Ascending aorta (tissue), 2 donors: ENCODE results near the gene RAI14. TPM values are rescaled to one million over a fixed set of nuclear protein-coding genes. Genes with fewer than 3 reads are reported as not detected.

Source experiments
- DNase-seq, 2 donors: peaks; one replicate each; pipeline ENCODE4 v3.0.0-alpha.2; 2019; ENCODE audit warnings: low spot score in 2 of 2
- H3K27ac ChIP-seq, 2 donors: fragments of 200-600 bp; sonication (generic); one replicate each; pipeline ENCODE4 v1.5.1; 2016 to 2017; ENCODE audit warnings: mild to moderate bottlenecking in 1 of 2
- H3K27me3 ChIP-seq: fragments of 200-600 bp; sonication (generic); one replicate; pipeline ENCODE4 v1.5.1; 2017
- H3K36me3 ChIP-seq, 2 donors: fragments of 200-600 bp; sonication (generic); one replicate each; pipeline ENCODE4 v1.5.1; 2016
- H3K4me1 ChIP-seq, 2 donors: fragments of 200-600 bp; sonication (generic); one replicate each; pipeline ENCODE4 v1.5.1; 2016 to 2017; ENCODE audit warnings: mild to moderate bottlenecking in 1 of 2
- H3K4me3 ChIP-seq, 2 donors: fragments of 200-600 bp; sonication (generic); one replicate each; pipeline ENCODE4 v1.5.1; 2016 to 2017; ENCODE audit warnings: mild to moderate bottlenecking in 1 of 2
- H3K9me3 ChIP-seq, 2 donors: fragments of 200-600 bp; sonication (generic); one replicate each; pipeline ENCODE4 v1.5.1; 2016
- intact Hi-C: fragments of 100-400 bp; cut with DNase I; formaldehyde crosslinking; loops from one replicate; pipeline ENCODE4 v1.15.1; 2023
- total RNA-seq: library from RNA; depleted of rRNA; stranded (reverse); fragments of >200 nt; gene quantifications from one replicate; pipeline ENCODE4 v1.1.0, GENCODE V29; 2016
- TF ChIP-seq, protein P1 (sequence below), 3 experiments: fragments of 200-600 bp in 2 of 3; fragments of 450-650 bp in 1 of 3; sonication (generic) in 2 of 3; IDR thresholded peaks; one replicate each; pipeline ENCODE4 v1.5.1; 2016 to 2019; ENCODE audit warnings: antibody characterized with exemption in 3 of 3, mild to moderate bottlenecking in 1 of 3, moderate library complexity in 1 of 3

Gene RAI14
- total RNA-seq, 1 donor from 2014 or later, result 134 TPM

DNA sequence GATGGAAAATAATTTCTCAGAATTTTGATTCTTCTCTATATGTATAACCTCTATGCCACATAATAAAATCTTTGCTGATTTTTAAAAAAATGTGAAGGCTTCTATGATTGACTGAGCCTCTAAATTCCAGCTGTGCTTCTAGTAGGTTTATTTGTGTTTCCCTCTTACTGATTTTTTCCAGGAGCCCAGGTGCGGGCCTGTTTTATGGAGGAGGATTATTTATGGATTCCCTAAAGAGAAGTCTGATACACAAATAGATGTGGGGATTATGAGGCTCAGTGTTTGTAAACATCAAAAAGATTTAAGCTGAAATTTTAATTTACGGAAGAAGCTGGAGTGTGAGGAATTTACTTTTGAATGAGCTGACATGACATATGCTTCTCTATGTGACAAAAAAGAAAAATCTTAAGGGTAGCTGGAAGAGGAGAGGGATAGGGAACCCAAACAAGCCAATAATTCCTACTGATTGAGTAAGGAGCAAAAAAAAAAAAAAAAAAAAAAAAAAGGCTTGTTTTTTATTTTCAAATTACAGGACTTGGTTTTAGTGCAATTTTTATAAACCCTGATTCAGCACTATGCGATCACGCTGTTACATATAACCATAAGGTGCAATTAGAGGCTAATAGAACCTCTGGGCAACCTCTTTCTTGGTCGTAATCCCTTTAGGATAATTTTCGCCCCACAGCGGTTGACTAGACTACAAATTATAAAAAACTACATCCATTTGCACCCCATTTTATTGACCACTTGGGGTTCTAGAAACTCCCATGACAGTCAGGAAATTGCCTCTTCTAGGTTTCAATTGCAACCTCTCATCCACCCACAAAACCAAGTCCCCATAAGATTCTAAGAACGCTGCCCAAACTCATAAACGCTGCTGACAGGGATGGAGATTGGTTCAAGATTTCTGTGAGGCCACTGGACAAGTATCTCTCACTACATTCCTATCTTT lies 44.4 kb upstream of the RAI14 start:
- H3K27me3 ChIP-seq, result no peaks in the 10 kb centered on the region
- no peaks in the 10 kb centered on the region for H3K9me3 ChIP-seq
- intact Hi-C loops, result loop anchor here (2.0 kb wide), 1 partner anchor 125 kb away; no protein-coding TSS in a partner anchor
- TF ChIP-seq, protein P1, sequence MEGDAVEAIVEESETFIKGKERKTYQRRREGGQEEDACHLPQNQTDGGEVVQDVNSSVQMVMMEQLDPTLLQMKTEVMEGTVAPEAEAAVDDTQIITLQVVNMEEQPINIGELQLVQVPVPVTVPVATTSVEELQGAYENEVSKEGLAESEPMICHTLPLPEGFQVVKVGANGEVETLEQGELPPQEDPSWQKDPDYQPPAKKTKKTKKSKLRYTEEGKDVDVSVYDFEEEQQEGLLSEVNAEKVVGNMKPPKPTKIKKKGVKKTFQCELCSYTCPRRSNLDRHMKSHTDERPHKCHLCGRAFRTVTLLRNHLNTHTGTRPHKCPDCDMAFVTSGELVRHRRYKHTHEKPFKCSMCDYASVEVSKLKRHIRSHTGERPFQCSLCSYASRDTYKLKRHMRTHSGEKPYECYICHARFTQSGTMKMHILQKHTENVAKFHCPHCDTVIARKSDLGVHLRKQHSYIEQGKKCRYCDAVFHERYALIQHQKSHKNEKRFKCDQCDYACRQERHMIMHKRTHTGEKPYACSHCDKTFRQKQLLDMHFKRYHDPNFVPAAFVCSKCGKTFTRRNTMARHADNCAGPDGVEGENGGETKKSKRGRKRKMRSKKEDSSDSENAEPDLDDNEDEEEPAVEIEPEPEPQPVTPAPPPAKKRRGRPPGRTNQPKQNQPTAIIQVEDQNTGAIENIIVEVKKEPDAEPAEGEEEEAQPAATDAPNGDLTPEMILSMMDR (IDR thresholded peaks at IDR 0.05), result no peak
- H3K27ac ChIP-seq, result no peak overlapping the region
- DNase-seq, result no peak
- peaks cover 3 to 18% of the 10 kb centered on the region in 2 donors for H3K4me1 ChIP-seq
- H3K36me3 ChIP-seq, result no peaks in the 10 kb centered on the region
- no peak overlapping the region for H3K4me3 ChIP-seq

DNA sequence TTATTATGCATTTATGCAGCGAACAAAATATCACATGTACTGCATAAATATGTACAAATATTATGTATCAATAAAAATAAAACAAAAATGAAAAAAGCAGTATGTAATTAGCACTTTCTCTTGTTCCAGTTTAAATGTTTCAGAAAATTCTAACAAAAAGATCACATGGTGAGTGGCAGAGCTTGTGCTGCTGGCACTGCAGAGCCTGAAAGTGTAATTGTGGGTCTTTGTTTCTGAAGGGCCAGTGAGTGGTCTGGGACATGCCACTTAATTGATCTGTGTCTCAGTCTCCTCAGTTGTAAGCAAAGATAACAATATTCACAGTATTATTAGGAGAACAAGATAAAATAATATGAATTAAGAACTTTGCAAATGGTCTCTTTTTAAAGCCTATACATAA lies 39.5 kb upstream of the RAI14 start:
- H3K4me3 ChIP-seq, result no peak overlapping the region
- H3K36me3 ChIP-seq, result no peaks in the 10 kb centered on the region
- H3K9me3 ChIP-seq, result no peaks in the 10 kb centered on the region
- H3K4me1 ChIP-seq, result no peaks in the 10 kb centered on the region
- no peaks in the 10 kb centered on the region for H3K27me3 ChIP-seq
- no peak overlapping the region for H3K27ac ChIP-seq
- TF ChIP-seq, protein P1 (IDR thresholded peaks at IDR 0.05), result no peak
- intact Hi-C loops, result no loop called here
- DNase-seq, result no peak

DNA sequence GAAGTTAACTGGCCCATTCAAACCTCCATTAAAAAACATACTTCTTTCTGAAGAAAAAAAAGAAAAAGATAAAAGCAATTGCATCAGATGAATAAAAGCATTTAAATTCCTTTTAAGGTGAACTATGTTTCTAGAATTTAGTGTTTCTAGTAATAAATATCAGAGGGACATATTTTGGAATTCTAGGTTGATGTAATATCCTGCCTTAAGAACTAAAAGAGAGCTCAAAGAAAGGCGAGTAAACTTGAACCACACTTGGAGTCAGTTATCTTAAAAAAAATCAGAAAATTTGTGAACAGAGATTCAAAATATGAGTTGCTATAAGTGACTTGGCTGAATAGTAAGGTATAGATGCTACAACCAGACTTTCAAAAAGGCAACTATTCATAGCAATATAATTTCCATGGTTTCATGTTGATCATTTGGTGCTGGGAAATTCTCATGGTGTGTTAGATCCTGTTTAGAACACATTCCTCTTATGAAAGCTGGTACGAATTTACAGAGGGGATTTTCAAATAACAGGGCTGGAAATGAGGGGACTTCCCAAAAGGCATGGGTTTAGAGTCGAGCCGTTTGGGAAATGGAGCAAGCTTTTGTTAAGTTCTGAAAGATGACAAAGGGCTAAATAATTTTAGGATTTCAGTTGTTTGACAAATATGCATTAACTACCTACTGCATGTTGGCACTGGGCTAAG lies 37.6 kb upstream of the RAI14 start:
- TF ChIP-seq, protein P1 (IDR thresholded peaks at IDR 0.05), result no peak
- intact Hi-C loops, result no loop called here
- no peak for DNase-seq
- Histone ChIP-seq H3K27ac (no peak overlapping the region), H3K4me1 (no peaks in the 10 kb centered on the region), H3K36me3 (no peaks in the 10 kb centered on the region), H3K4me3 (no peak overlapping the region), H3K9me3 (no peaks in the 10 kb centered on the region), H3K27me3 (no peaks in the 10 kb centered on the region)

DNA sequence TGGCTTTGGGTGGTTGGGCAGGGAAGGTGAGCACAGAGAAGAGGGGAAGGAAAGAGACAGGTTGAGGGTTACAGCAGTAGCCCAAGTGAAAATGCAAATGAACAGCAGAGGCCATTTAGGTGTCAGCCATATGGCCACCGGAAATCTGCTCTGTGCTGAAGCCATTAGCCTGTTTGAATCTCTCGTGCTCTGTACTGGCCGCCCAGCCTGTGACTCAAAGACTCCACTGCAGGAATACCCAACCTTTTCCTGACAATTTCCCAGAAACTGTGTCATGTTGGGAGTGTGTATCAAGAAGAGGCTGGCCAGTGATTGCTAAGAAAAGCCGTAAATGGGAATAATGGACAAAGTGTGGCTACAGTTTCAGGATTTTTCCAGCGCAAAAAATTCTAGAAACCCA lies 35.9 kb upstream of the RAI14 start:
- Histone ChIP-seq H3K4me3 (no peak overlapping the region), H3K27ac (no peak overlapping the region), H3K27me3 (no peaks in the 10 kb centered on the region), H3K4me1 (no peaks in the 10 kb centered on the region), H3K36me3 (no peaks in the 10 kb centered on the region), H3K9me3 (no peaks in the 10 kb centered on the region)
- no peak for DNase-seq
- intact Hi-C loops, result no loop called here
- TF ChIP-seq, protein P1 (IDR thresholded peaks at IDR 0.05), result no peak

DNA sequence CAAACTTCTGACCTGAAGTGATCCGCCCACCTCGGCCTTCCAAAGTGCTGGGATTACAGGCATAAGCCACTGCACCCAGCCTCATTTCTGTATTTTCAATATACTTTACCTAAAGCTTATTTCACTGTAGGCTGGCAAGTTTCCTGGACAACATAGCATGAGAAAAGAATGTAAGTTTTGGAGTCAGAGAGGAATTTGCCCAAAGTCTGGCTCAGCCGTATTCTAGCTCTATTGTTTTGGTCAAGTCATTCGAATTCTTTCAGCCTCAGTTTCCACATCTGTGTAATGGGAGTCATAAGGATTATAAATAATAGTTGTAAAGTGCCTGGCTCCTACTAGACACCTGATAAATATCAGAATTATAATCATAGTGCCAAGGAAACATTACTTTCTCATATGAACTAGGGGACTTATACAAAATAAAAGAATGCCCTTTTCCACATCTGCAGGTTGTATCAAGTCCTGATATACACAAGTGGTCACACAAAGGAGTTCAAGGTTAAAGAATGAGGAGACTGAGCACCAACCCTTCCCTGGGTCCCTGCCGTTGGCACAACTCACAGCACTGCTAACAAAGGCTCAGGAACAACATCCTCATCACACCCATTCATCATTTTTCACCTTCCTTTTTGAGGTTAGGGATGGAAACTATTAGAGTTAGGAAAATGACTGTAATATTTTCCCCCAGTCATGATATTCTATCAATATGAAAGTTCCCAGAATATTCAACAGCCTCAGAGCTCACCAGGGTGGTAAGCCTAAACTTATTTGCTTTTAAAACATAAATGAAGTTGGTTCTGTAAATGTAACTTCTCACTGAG lies 34.6 kb upstream of the RAI14 start:
- Histone ChIP-seq H3K36me3 (no peaks in the 10 kb centered on the region), H3K27me3 (no peaks in the 10 kb centered on the region), H3K4me1 (no peaks in the 10 kb centered on the region), H3K4me3 (no peak overlapping the region), H3K27ac (peak overlapping the region; percentile 52 to 69), H3K9me3 (no peaks in the 10 kb centered on the region)
- intact Hi-C loops, result no loop called here
- TF ChIP-seq, protein P1 (IDR thresholded peaks at IDR 0.05), result no peak
- DNase-seq, result no peak
